SK-N-SH (cell line): ENCODE results near the gene TMED6. TPM values are rescaled to one million over a fixed set of nuclear protein-coding genes. Genes with fewer than 3 reads are reported as not detected.

Experiments used
- CTCF ChIA-PET: fragments of 300-600, 350-600 bp; formaldehyde crosslinking; extraction: SDS; loops from one replicate; lab custom pipeline; 2021; lab: Yijun Ruan, JAX
- POLR2A ChIA-PET: fragments of 350-600 bp; sonication (Branson Sonifier 250); formaldehyde crosslinking; extraction: SDS; loops from one replicate; lab custom pipeline; 2020; ENCODE audit warnings: antibody characterized with exemption, inconsistent platforms; lab: Yijun Ruan, JAX
- DNase-seq: peaks from one replicate; pipeline ENCODE4 v3.0.0; 2012
- H2AFZ ChIP-seq: fragments of 200-600 bp; sonication (generic); 2 replicates; pipeline ENCODE4 v1.8.1; 2016; ENCODE audit warnings: antibody characterized with exemption, mild to moderate bottlenecking, low read depth
- H3F3A ChIP-seq: fragments of 200-600 bp; sonication (generic); replicated peaks from 2 replicates; pipeline ENCODE3; 2016; ENCODE audit warnings: antibody characterized with exemption, mild to moderate bottlenecking; ENCODE audit not compliant: insufficient read depth
- H3K27ac ChIP-seq, 2 experiments: fragments of 200-500 bp in 1 of 2; fragments of 200-600 bp in 1 of 2; sonication (Bioruptor generic) in 1 of 2; sonication (generic), shearing (Covaris generic) in 1 of 2; 2 replicates each; pipeline versions ENCODE4 v1.5.1 to v1.6.1; 2014 to 2016; ENCODE audit warnings: low read depth in 2 of 2, inconsistent platforms in 1 of 2, low read length in 1 of 2, mild to moderate bottlenecking in 1 of 2, mixed read lengths in 1 of 2
- H3K27me3 ChIP-seq: fragments of 200-600 bp; sonication (generic), shearing (Covaris generic); 2 replicates; pipeline ENCODE4 v1.6.1; 2016; ENCODE audit warnings: mixed run types; ENCODE audit not compliant: insufficient read depth
- H3K36me3 ChIP-seq, 2 experiments: fragments of 200-500 bp in 1 of 2; fragments of 200-600 bp in 1 of 2; sonication (Bioruptor generic) in 1 of 2; sonication (generic) in 1 of 2; replicated peaks in 1 of 2; 2 replicates each; pipeline versions ENCODE3 to v1.5.1; 2014 to 2016; ENCODE audit warnings: low read length in 1 of 2, mild to moderate bottlenecking in 1 of 2; ENCODE audit not compliant: insufficient read depth in 2 of 2, control insufficient read depth in 1 of 2
- H3K4me1 ChIP-seq, 2 experiments: fragments of 200-500 bp in 1 of 2; fragments of 200-600 bp in 1 of 2; sonication (Bioruptor generic) in 1 of 2; sonication (generic), shearing (Covaris generic) in 1 of 2; 2 replicates each; pipeline versions ENCODE4 v1.5.1 to v1.6.1; 2014 to 2016; ENCODE audit warnings: low read depth in 1 of 2, low read length in 1 of 2, mixed run types in 1 of 2; ENCODE audit not compliant: insufficient read depth in 2 of 2, control insufficient read depth in 1 of 2
- H3K4me2 ChIP-seq: fragments of 200-600 bp; sonication (generic), shearing (Covaris generic); 2 replicates; pipeline ENCODE4 v1.6.1; 2017; ENCODE audit warnings: mixed run types
- H3K4me3 ChIP-seq, 2 experiments: fragments of 200-500 bp in 1 of 2; fragments of 200-600 bp in 1 of 2; sonication (Bioruptor generic) in 1 of 2; sonication (generic), shearing (Covaris generic) in 1 of 2; 2 replicates each; pipeline versions ENCODE4 v1.5.1 to v1.8.1; 2014 to 2016; ENCODE audit warnings: low read depth in 2 of 2, inconsistent platforms in 1 of 2, low read length in 1 of 2, mild to moderate bottlenecking in 1 of 2, mixed read lengths in 1 of 2, moderate library complexity in 1 of 2
- H3K79me2 ChIP-seq: fragments of 200-600 bp; sonication (generic); 2 replicates; pipeline ENCODE4 v1.8.1; 2017; ENCODE audit warnings: mild to moderate bottlenecking; ENCODE audit not compliant: insufficient read depth
- H3K9ac ChIP-seq: fragments of 200-600 bp; sonication (generic); 2 replicates; pipeline ENCODE4 v1.6.1; 2017; ENCODE audit warnings: mixed run types
- H3K9me2 ChIP-seq: fragments of 200-600 bp; sonication (generic); 2 replicates; pipeline ENCODE4 v1.6.1; 2017; ENCODE audit warnings: mixed run types
- H3K9me3 ChIP-seq: fragments of 200-600 bp; sonication (generic); 2 replicates; pipeline ENCODE4 v1.6.1; 2017; ENCODE audit warnings: mixed run types, mild to moderate bottlenecking, moderate library complexity
- H4K20me1 ChIP-seq: fragments of 200-600 bp; sonication (generic); 2 replicates; pipeline ENCODE4 v1.6.1; 2017; ENCODE audit warnings: mild to moderate bottlenecking, mixed run types; ENCODE audit not compliant: insufficient read depth
- CTCF ChIP-seq: fragments of 200-600 bp; sonication (generic); IDR thresholded peaks from 2 replicates; pipeline ENCODE4 v1.6.1; 2017; ENCODE audit warnings: antibody characterized with exemption, mild to moderate bottlenecking, moderate library complexity
- ELF1 ChIP-seq: IDR thresholded peaks from 2 replicates; pipeline ENCODE4 v1.4.0; 2012
- EP300 ChIP-seq, 2 experiments: IDR thresholded peaks; 2 replicates each; pipeline versions ENCODE4 v1.4.0 to v1.6.1; 2012; ENCODE audit warnings: borderline replicate concordance in 1 of 2, low read depth in 1 of 2, low read length in 1 of 2
- EZH2phosphoT487 ChIP-seq: fragments of 200-600 bp; sonication (generic); IDR thresholded peaks from 2 replicates; pipeline ENCODE4 v1.6.1; 2017; ENCODE audit warnings: low read depth, mixed run types, mild to moderate bottlenecking, antibody characterized with exemption, moderate library complexity, borderline replicate concordance
- FOXM1 ChIP-seq: IDR thresholded peaks from 2 replicates; pipeline ENCODE4 v1.4.0; 2012; ENCODE audit warnings: low read depth, mild to moderate bottlenecking
- GATA2 ChIP-seq: sonication (generic); formaldehyde crosslinking; IDR thresholded peaks from 2 replicates; pipeline ENCODE4 v1.5.0; 2020; ENCODE audit warnings: mild to moderate bottlenecking, missing genetic modification reagents
- IRF3 ChIP-seq: fragments of 150-350 bp; IDR thresholded peaks from 2 replicates; pipeline ENCODE4 v1.6.1; 2016; ENCODE audit warnings: mild to moderate bottlenecking, low read depth, low read length
- JUND ChIP-seq: IDR thresholded peaks from 2 replicates; pipeline ENCODE4 v1.4.0; 2012
- MEF2A ChIP-seq: IDR thresholded peaks from 2 replicates; pipeline ENCODE4 v1.4.0; 2012; ENCODE audit warnings: low read depth, borderline replicate concordance
- NRF1 ChIP-seq: IDR thresholded peaks from 2 replicates; pipeline ENCODE4 v1.6.1; 2012; ENCODE audit warnings: low read depth, mild to moderate bottlenecking, low read length
- POLR2AphosphoS5 ChIP-seq: IDR thresholded peaks from 2 replicates; pipeline ENCODE4 v1.6.1; 2012; ENCODE audit warnings: low read depth, low read length
- SMC3 ChIP-seq: IDR thresholded peaks from 2 replicates; pipeline ENCODE4 v1.6.1; 2012; ENCODE audit warnings: low read depth, low read length, improper control_type of control experiment
- USF1 ChIP-seq: IDR thresholded peaks from 2 replicates; pipeline ENCODE4 v1.4.0; 2012; ENCODE audit warnings: low read depth, borderline replicate concordance
- USF2 ChIP-seq: fragments of 150-350 bp; IDR thresholded peaks from 2 replicates; pipeline ENCODE4 v1.6.1; 2017; ENCODE audit warnings: antibody characterized with exemption, low read length, low read depth, borderline replicate concordance
- WGBS: methylation state at CpG from one replicate; pipeline ENCODE4 v1.1.6; 2017; ENCODE audit warnings: low lambda C conversion rate; 5-methylcytosine and 5-hydroxymethylcytosine counted together
- polyA plus RNA-seq, 3 experiments: library from polyadenylated mRNA; depleted of rRNA; stranded (reverse); fragments of >200 nt; gene quantifications; 2 replicates each; pipeline ENCODE4 v1.2.3, GENCODE V29; 2012
- TF ChIP-seq, protein P1 (sequence below): IDR thresholded peaks from 2 replicates; pipeline ENCODE4; 2012
- TF ChIP-seq, protein P2 (sequence below): IDR thresholded peaks from 2 replicates; pipeline ENCODE4 v1.4.0; 2012; ENCODE audit warnings: low read depth, borderline replicate concordance

The TMED6 gene
- polyA plus RNA-seq, 1 of the 3 experiments (the other 2 are of a cell fraction) = not detected

DNA sequence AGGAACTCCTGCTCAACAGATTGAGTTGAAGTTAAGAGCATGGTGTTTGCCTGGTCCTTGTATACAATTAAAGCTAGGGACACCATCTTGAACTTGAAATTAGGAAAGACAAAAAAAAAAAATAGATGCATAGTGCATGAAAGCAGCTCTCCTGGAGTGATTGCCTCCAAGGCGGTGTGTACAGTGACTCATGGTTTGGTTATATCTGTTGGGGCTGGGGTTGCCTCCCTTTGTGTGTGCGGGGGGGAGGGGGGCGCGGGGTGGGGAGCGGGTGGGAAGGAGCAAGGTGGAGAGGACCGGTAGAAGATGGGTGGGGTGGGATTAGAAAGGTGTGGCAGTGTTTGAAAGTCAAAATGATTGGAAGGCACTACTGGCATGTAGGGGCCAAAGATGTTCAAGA, 3.4 kb downstream of the TMED6 start:
- Histone ChIP-seq H3K36me3 (peaks cover 7 to 14% of the 10 kb centered on the region in 2 experiments), H3K4me1 (peaks cover 0 to 2% of the 10 kb centered on the region in 2 experiments; a peak in 1 of 4 replicates), H4K20me1 (no peaks in the 10 kb centered on the region), H3K9me3 (no peaks in the 10 kb centered on the region), H2AFZ (no peak overlapping the region), H3K27ac (no peak overlapping the region), H3K4me2 (no peak overlapping the region), H3K9me2 (no peaks in the 10 kb centered on the region), H3K9ac (no peak overlapping the region), H3K79me2 (peaks cover 11% of the 10 kb centered on the region), H3K4me3 (no peak overlapping the region), H3F3A (peaks cover 12% of the 10 kb centered on the region), H3K27me3 (no peaks in the 10 kb centered on the region)
- ChIA-PET CTCF (no interaction called here), POLR2A (no interaction called here)
- no peak for DNase-seq
- 90% methylated on average over 6 of the region's 6 CpGs for WGBS
- TF ChIP-seq NRF1 (no peak), USF2 (no peak), USF1 (no peak), EZH2phosphoT487 (no peak), ELF1 (no peak), CTCF (no peak), SMC3 (no peak), IRF3 (no peak), POLR2AphosphoS5 (no peak), GATA2 (CRISPR knock-in tag) (no peak), MEF2A (no peak), EP300 (IDR thresholded peaks at IDR 0.05; ENCODE audit: borderline replicate concordance in 1 of 2, low read depth in 1 of 2, low read length in 1 of 2) (no peak), JUND (no peak), FOXM1 (no peak)
- TF ChIP-seq, protein P1, sequence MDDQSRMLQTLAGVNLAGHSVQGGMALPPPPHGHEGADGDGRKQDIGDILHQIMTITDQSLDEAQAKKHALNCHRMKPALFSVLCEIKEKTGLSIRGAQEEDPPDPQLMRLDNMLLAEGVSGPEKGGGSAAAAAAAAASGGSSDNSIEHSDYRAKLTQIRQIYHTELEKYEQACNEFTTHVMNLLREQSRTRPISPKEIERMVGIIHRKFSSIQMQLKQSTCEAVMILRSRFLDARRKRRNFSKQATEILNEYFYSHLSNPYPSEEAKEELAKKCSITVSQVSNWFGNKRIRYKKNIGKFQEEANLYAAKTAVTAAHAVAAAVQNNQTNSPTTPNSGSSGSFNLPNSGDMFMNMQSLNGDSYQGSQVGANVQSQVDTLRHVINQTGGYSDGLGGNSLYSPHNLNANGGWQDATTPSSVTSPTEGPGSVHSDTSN = no peak
- TF ChIP-seq, protein P2, sequence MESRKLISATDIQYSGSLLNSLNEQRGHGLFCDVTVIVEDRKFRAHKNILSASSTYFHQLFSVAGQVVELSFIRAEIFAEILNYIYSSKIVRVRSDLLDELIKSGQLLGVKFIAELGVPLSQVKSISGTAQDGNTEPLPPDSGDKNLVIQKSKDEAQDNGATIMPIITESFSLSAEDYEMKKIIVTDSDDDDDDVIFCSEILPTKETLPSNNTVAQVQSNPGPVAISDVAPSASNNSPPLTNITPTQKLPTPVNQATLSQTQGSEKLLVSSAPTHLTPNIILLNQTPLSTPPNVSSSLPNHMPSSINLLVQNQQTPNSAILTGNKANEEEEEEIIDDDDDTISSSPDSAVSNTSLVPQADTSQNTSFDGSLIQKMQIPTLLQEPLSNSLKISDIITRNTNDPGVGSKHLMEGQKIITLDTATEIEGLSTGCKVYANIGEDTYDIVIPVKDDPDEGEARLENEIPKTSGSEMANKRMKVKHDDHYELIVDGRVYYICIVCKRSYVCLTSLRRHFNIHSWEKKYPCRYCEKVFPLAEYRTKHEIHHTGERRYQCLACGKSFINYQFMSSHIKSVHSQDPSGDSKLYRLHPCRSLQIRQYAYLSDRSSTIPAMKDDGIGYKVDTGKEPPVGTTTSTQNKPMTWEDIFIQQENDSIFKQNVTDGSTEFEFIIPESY = no peak
